Skeletal muscle tissue (tissue), 4 donors: Measurements from ENCODE around the gene ABI3BP. TPM values are rescaled to one million over a fixed set of nuclear protein-coding genes. Genes with fewer than 3 reads are reported as not detected.

Source experiments
- H3K27ac ChIP-seq: one replicate; pipeline ENCODE4 v1.7.0; 2013; ENCODE audit warnings: mild to moderate bottlenecking, low read depth, low read length, inconsistent platforms
- H3K27me3 ChIP-seq, 3 donors: one replicate each; pipeline ENCODE4 v1.7.0; 2013; ENCODE audit warnings: low read length in 3 of 3; ENCODE audit not compliant: control insufficient read depth in 3 of 3, insufficient read depth in 3 of 3
- H3K36me3 ChIP-seq, 3 donors: one replicate each; pipeline ENCODE4 v1.7.0; 2013; ENCODE audit warnings: low read length in 3 of 3; ENCODE audit not compliant: control insufficient read depth in 3 of 3, insufficient read depth in 3 of 3
- H3K4me1 ChIP-seq, 3 donors: one replicate each; pipeline ENCODE4 v1.7.0; 2013; ENCODE audit warnings: low read length in 3 of 3, mild to moderate bottlenecking in 3 of 3; ENCODE audit not compliant: control insufficient read depth in 3 of 3, insufficient read depth in 3 of 3
- H3K4me3 ChIP-seq, 3 donors: one replicate each; pipeline ENCODE4 v1.7.0; 2013; ENCODE audit warnings: low read length in 3 of 3
- H3K9ac ChIP-seq, 3 donors: one replicate each; pipeline ENCODE4 v1.7.0; 2013; ENCODE audit warnings: low read length in 3 of 3, mild to moderate bottlenecking in 3 of 3, moderate library complexity in 2 of 3, low read depth in 1 of 3
- H3K9me3 ChIP-seq, 3 donors: one replicate each; pipeline ENCODE4 v1.7.0; 2013; ENCODE audit warnings: low read length in 3 of 3; ENCODE audit not compliant: control insufficient read depth in 3 of 3
- total RNA-seq: library from RNA; depleted of rRNA; stranded (reverse); fragments of >200 nt; gene quantifications from one replicate; pipeline ENCODE4 v1.2.3, GENCODE V29; 2014
- donor health status: Osteomylitis.

Gene ABI3BP
- total RNA-seq, 1 donor from 2014 or later, result 63.2 TPM

DNA sequence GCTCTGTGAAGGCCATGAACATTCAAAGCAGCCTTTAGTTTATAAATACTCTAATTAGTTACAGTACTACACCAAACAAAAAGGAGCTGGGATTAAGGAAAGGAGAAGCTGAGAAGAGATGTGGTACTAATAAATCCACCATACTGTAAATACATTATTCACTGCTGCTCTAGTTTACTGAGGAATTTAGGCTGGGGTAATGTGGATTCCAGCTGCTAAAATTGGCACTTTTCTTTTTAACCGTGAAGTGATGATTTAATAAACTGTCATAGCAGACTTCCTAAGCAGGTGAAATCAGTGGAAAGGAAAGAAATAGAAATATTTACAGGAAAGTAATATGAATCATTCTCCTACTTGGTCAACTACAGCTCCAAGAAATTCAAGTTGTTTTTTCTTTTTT is 195.2 kb downstream of the ABI3BP start:
- Histone ChIP-seq H3K27ac (no peak overlapping the region), H3K9ac (no peak overlapping the region)

DNA sequence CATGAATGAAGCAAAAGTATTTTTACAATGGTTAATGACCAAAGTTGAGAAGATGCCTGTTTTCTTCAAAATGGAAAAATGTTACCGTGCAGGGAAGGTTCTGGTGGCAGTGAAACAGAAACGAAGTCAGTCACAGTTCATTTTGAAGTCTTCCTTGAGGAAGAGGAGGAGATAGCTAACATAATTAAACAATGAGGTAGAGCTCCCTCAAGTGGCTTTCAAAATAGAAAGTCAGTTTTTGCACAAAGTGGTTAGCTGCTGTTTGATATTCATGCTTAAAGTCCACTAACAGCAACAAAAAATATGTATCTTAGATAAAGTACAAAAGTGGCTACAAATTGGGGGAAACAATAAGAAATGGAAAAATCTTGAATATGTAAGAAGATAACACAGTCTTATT is 196.7 kb downstream of the ABI3BP start:
- peak overlapping the region in 1 of 3 donors; percentile 1 for H3K9ac ChIP-seq

More for the DNA sequence above, 195.2 kb downstream of the ABI3BP start:
- Histone ChIP-seq H3K4me1 (no peaks in the 10 kb centered on the region), H3K9me3 (no peaks in the 10 kb centered on the region), H3K36me3 (peaks cover 0 to 3% (median 0%) of the 10 kb centered on the region in 3 donors), H3K27me3 (no peaks in the 10 kb centered on the region), H3K4me3 (no peak overlapping the region)

GRCh38 chr3:100789579-100789978 is 203.6 kb downstream of the ABI3BP start:
- H3K9ac ChIP-seq, result no peak overlapping the region
- no peaks in the 10 kb centered on the region for H3K4me1 ChIP-seq
- no peak overlapping the region for H3K27ac ChIP-seq

More for the DNA sequence above, 196.7 kb downstream of the ABI3BP start:
- Histone ChIP-seq H3K4me3 (no peak overlapping the region), H3K4me1 (no peaks in the 10 kb centered on the region), H3K27ac (no peak overlapping the region), H3K9me3 (no peaks in the 10 kb centered on the region), H3K36me3 (peaks cover 0 to 3% (median 0%) of the 10 kb centered on the region in 3 donors), H3K27me3 (no peaks in the 10 kb centered on the region)

GRCh38 chr3:100783619-100784018 is 209.6 kb downstream of the ABI3BP start:
- no peaks in the 10 kb centered on the region for H3K4me1 ChIP-seq
- no peak overlapping the region for H3K9ac ChIP-seq
- no peaks in the 10 kb centered on the region for H3K9me3 ChIP-seq
- H3K36me3 ChIP-seq, result peaks cover 0 to 3% (median 0%) of the 10 kb centered on the region in 3 donors
- H3K27ac ChIP-seq, result no peak overlapping the region
- no peak overlapping the region for H3K4me3 ChIP-seq
- H3K27me3 ChIP-seq, result no peaks in the 10 kb centered on the region

More at GRCh38 chr3:100789579-100789978, 203.6 kb downstream of the ABI3BP start:
- H3K9me3 ChIP-seq, result no peaks in the 10 kb centered on the region
- H3K4me3 ChIP-seq, result no peak overlapping the region
- H3K27me3 ChIP-seq, result no peaks in the 10 kb centered on the region
- H3K36me3 ChIP-seq, result peaks cover 0 to 14% (median 3%) of the 10 kb centered on the region in 3 donors

- peaks cover 0 to 5% (median 2%) of the 10 kb centered on the region in 3 donors for H3K36me3 ChIP-seq
- no peak overlapping the region for H3K9ac ChIP-seq
- no peaks in the 10 kb centered on the region for H3K4me1 ChIP-seq
- H3K27ac ChIP-seq, result peak overlapping the region; percentile 19
- no peaks in the 10 kb centered on the region for H3K9me3 ChIP-seq
- no peaks in the 10 kb centered on the region for H3K27me3 ChIP-seq
- H3K4me3 ChIP-seq, result no peak overlapping the region
Measured at GRCh38 chr3:100782906-100783305, 210.3 kb downstream of the ABI3BP start.

DNA sequence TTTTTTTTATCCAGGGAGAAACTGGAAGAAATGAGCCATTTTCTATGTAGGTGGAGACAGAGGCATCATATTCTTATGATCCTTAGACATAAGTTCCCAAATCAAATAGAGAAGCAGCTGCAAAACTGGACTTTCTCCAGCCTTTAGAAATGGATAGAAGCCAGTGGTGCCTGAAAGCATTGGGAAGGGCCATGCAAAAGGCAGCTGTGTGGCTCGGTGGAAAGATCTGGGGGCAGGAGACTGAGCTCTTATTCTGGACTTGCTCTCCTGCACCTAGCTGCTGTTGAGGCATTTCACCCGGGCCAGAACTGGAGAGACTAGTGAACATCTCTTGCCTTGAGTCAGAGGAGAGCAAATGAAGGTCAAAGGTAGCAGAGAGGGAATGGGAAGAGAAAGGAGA is 210.9 kb downstream of the ABI3BP start:
- Histone ChIP-seq H3K27ac (no peak overlapping the region), H3K9ac (no peak overlapping the region)

DNA sequence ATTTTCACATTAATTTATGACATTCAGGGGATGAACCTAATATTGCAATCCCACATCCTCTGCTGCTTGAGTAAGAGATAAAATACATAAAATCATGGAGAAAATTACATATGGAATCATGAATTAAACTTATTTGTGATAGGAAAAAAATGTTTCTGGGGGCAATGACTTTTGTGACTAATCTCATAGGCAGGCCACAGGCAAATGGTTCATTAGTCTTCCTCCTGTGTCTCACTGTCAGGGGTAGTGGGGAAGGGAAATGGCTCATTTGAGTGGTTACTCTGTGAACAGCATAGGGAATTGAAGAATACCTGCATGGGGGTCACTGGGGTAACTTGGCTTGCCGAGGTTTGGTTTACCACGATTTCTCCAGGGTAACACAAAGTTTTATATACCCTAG is 211.9 kb downstream of the ABI3BP start:
- Histone ChIP-seq H3K27me3 (no peaks in the 10 kb centered on the region), H3K27ac (no peak overlapping the region), H3K4me1 (no peaks in the 10 kb centered on the region), H3K9ac (no peak overlapping the region), H3K4me3 (no peak overlapping the region), H3K9me3 (no peaks in the 10 kb centered on the region), H3K36me3 (peaks cover 4 to 14% (median 6%) of the 10 kb centered on the region in 3 donors)

More for the DNA sequence above, 210.9 kb downstream of the ABI3BP start:
- Histone ChIP-seq H3K27me3 (no peaks in the 10 kb centered on the region), H3K4me1 (no peaks in the 10 kb centered on the region), H3K4me3 (no peak overlapping the region), H3K9me3 (no peaks in the 10 kb centered on the region), H3K36me3 (peaks cover 0 to 10% (median 4%) of the 10 kb centered on the region in 3 donors)

DNA sequence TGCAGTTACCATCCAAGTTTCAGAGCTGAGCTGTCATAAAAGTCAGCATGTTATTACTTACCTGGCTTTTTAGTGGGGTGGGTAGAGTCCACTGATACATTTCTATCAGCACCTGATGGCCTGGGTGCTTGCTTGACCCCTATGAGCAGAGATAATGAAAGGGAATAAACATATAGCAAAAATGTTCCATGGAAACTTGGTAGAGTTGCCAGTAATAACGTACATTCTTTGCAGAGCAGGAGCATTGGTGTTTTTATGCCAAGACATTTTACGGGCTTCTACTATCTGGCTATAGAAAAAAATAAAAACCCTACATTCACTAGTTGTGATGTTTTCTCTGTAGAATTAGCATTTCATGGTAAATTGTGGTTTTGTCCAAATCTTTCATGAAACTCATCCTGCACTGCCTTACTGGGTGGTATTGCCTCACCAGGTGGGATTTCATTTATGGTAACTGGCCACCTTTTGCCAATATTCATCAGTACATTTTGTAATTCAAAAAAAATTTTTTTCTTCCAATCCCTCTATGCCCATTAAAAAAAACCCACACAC is 213.1 kb downstream of the ABI3BP start:
- Histone ChIP-seq H3K4me3 (no peak overlapping the region), H3K4me1 (no peaks in the 10 kb centered on the region), H3K9ac (no peak overlapping the region), H3K27me3 (no peaks in the 10 kb centered on the region), H3K27ac (no peak overlapping the region), H3K9me3 (no peaks in the 10 kb centered on the region), H3K36me3 (peaks cover 4 to 11% (median 6%) of the 10 kb centered on the region in 3 donors)

DNA sequence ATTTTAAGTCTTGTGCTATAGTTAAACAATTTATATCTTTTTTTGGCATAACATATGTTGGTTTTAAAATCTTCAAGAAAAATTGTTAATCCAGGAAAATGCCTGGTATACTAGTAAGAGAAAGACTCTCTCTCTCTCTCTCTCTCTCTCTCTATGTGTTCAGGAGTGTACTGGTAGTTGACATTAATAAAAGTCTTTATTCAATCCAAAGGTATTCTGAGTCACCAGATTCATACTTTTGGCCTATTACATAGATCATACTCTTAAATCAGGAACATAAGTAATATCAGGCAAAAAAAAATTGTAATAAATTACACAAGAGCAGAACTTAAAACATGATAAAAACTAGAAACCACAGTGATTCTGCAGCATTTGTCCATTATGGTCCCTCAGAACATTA is 213.7 kb downstream of the ABI3BP start:
- H3K36me3 ChIP-seq, result peaks cover 4 to 11% (median 6%) of the 10 kb centered on the region in 3 donors
- no peaks in the 10 kb centered on the region for H3K27me3 ChIP-seq
- no peak overlapping the region for H3K27ac ChIP-seq
- no peak overlapping the region for H3K4me3 ChIP-seq
- H3K9me3 ChIP-seq, result no peaks in the 10 kb centered on the region
- H3K4me1 ChIP-seq, result no peaks in the 10 kb centered on the region
- H3K9ac ChIP-seq, result no peak overlapping the region

GRCh38 chr3:100777271-100777670 is 215.9 kb downstream of the ABI3BP start:
- H3K9ac ChIP-seq, result no peak overlapping the region
- H3K4me3 ChIP-seq, result no peak overlapping the region
- H3K27me3 ChIP-seq, result no peaks in the 10 kb centered on the region
- H3K27ac ChIP-seq, result no peak overlapping the region
- no peaks in the 10 kb centered on the region for H3K9me3 ChIP-seq
- H3K4me1 ChIP-seq, result no peaks in the 10 kb centered on the region
- H3K36me3 ChIP-seq, result peaks cover 4 to 11% (median 6%) of the 10 kb centered on the region in 3 donors
